HG02943 (cell line): ENCODE data around the gene ETS1.

Source experiments
- ATAC-seq: cut with Tn5 transposase; IDR thresholded peaks from one replicate; pipeline ENCODE4 v1.9.1; 2021; ENCODE audit warnings: mild to moderate bottlenecking, low read depth, moderate library complexity; ENCODE audit not compliant: unreplicated experiment

The ETS1 gene

GRCh38 chr11:128548649-128549255 is 38.6 kb downstream of the ETS1 start:
- no peak for ATAC-seq

GRCh38 chr11:128547946-128548648 is 39.3 kb downstream of the ETS1 start:
- no peak for ATAC-seq

GRCh38 chr11:128546916-128547315 is 40.4 kb downstream of the ETS1 start:
- ATAC-seq, result no peak

GRCh38 chr11:128544471-128545051 is 42.8 kb downstream of the ETS1 start:
- ATAC-seq, result no peak

GRCh38 chr11:128540469-128540868 is 46.9 kb downstream of the ETS1 start:
- no peak for ATAC-seq

GRCh38 chr11:128536506-128536905 is 50.9 kb downstream of the ETS1 start:
- no peak for ATAC-seq

- ATAC-seq, result no peak
These were observed 51.6 kb downstream of the ETS1 start for GRCh38 chr11:128535468-128536457.

GRCh38 chr11:128533472-128533871 is 53.9 kb downstream of the ETS1 start:
- no peak for ATAC-seq

GRCh38 chr11:128532572-128533091 is 54.7 kb downstream of the ETS1 start:
- no peak for ATAC-seq

- ATAC-seq, result no peak
These were observed 55.3 kb downstream of the ETS1 start for GRCh38 chr11:128532016-128532571.

- ATAC-seq, result no peak
These were observed 55.8 kb downstream of the ETS1 start for GRCh38 chr11:128531588-128531987.

GRCh38 chr11:128530118-128531074 is 57.0 kb downstream of the ETS1 start:
- ATAC-seq, result no peak

GRCh38 chr11:128528294-128528693 is 59.1 kb downstream of the ETS1 start:
- no peak for ATAC-seq

- ATAC-seq, result no peak
These were observed 60.3 kb downstream of the ETS1 start for GRCh38 chr11:128527046-128527445.

GRCh38 chr11:128525411-128526243 is 61.7 kb downstream of the ETS1 start:
- ATAC-seq, result no peak

GRCh38 chr11:128524172-128524571 is 63.2 kb downstream of the ETS1 start:
- ATAC-seq, result no peak

GRCh38 chr11:128523641-128524040 is 63.7 kb downstream of the ETS1 start:
- no peak for ATAC-seq

- ATAC-seq, result no peak
These were observed 64.3 kb downstream of the ETS1 start for GRCh38 chr11:128522943-128523518.
